HG03354 (cell line): ENCODE data around the gene SKIC8.

Source experiments
- ATAC-seq: cut with Tn5 transposase; IDR thresholded peaks from one replicate; pipeline ENCODE4 v1.9.1; 2021; ENCODE audit warnings: mild to moderate bottlenecking; ENCODE audit not compliant: unreplicated experiment, poor library complexity, severe bottlenecking

Gene SKIC8

GRCh38 chr15:78234515-78235040 lies 64.8 kb downstream of the SKIC8 start, which contains the start of gene ACSBG1:
ACSBG1 (minus strand) TSS chr15:78234565; CDS start chr15:78234501, 64 bp downstream.
- ATAC-seq = no peak

DNA sequence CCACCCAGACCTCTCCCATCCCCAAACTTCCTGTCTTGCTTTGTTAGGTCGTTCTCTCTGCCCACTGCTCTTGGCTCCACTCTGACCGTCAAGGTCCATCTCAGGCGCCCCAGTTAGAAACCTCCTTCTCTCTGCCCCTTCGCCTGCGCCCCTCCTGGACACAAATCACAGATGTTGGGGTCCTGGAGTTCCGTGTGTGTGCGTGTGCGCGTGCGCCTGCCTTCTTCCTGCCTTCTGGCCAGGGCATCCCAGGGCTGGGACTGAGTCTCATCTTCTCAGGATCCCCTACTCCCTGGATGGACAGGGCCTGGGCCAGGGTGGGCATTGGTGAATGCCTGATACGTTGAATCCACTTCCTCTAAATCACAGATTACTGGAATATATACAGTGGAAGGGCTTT lies 65.9 kb downstream of the SKIC8 start:
- no peak for ATAC-seq
